Trophoblast cell (in vitro differentiated cells and primary cell): ENCODE measurements around the gene ADORA1.

Experiments
- DNase-seq, 2 donors: peaks; one replicate each; pipeline ENCODE4 v3.0.0-alpha.2; 2016
- H2AFZ ChIP-seq: 2 replicates; pipeline ENCODE4 v1.6.1; 2013; ENCODE audit warnings: low read length, moderate library complexity, mild to moderate bottlenecking; ENCODE audit not compliant: insufficient read depth, poor library complexity
- H2AK5ac ChIP-seq: 2 replicates; pipeline ENCODE4 v1.6.1; 2013; ENCODE audit warnings: mild to moderate bottlenecking, low read length
- H2BK120ac ChIP-seq: 2 replicates; pipeline ENCODE4 v1.6.1; 2013; ENCODE audit warnings: low read length, mild to moderate bottlenecking, moderate library complexity; ENCODE audit not compliant: insufficient read depth, poor library complexity
- H2BK12ac ChIP-seq: 2 replicates; pipeline ENCODE4 v1.6.1; 2013; ENCODE audit warnings: mild to moderate bottlenecking, low read length, moderate library complexity
- H2BK5ac ChIP-seq: 2 replicates; pipeline ENCODE4 v1.6.1; 2013; ENCODE audit warnings: low read length, low read depth, moderate library complexity, mild to moderate bottlenecking; ENCODE audit not compliant: poor library complexity
- H3K14ac ChIP-seq: 2 replicates; pipeline ENCODE4 v1.6.1; 2013; ENCODE audit warnings: mild to moderate bottlenecking, low read length
- H3K18ac ChIP-seq: 2 replicates; pipeline ENCODE4 v1.6.1; 2013; ENCODE audit warnings: mild to moderate bottlenecking, low read length
- H3K23ac ChIP-seq: 2 replicates; pipeline ENCODE4 v1.6.1; 2013; ENCODE audit warnings: low read length
- H3K27ac ChIP-seq: 2 replicates; pipeline ENCODE4 v1.5.1; 2013; ENCODE audit warnings: low read depth, mild to moderate bottlenecking, inconsistent platforms, low read length, moderate library complexity
- H3K27me3 ChIP-seq: 2 replicates; pipeline ENCODE4 v1.6.1; 2013; ENCODE audit warnings: inconsistent platforms, mild to moderate bottlenecking, low read length, moderate library complexity; ENCODE audit not compliant: insufficient read depth
- H3K36me3 ChIP-seq, 2 experiments: 1 replicate in 1 of 2; 2 replicates in 1 of 2; pipeline ENCODE4 v1.6.1; 2013; ENCODE audit warnings: low read length in 2 of 2, mild to moderate bottlenecking in 2 of 2, moderate library complexity in 1 of 2; ENCODE audit not compliant: insufficient read depth in 2 of 2, control insufficient read depth in 1 of 2
- H3K4ac ChIP-seq: 2 replicates; pipeline ENCODE4 v1.6.1; 2013; ENCODE audit warnings: low read depth, mild to moderate bottlenecking, low read length, moderate library complexity
- H3K4me1 ChIP-seq, 2 experiments: 1 replicate in 1 of 2; 2 replicates in 1 of 2; pipeline ENCODE4 v1.6.1; 2013; ENCODE audit warnings: low read length in 2 of 2, mild to moderate bottlenecking in 2 of 2, moderate library complexity in 1 of 2; ENCODE audit not compliant: insufficient read depth in 2 of 2, control insufficient read depth in 1 of 2
- H3K4me2 ChIP-seq: 2 replicates; pipeline ENCODE4 v1.6.1; 2013; ENCODE audit warnings: inconsistent platforms, mild to moderate bottlenecking, low read length, moderate library complexity
- H3K4me3 ChIP-seq: 2 replicates; pipeline ENCODE4 v1.5.1; 2013; ENCODE audit warnings: mild to moderate bottlenecking, low read depth, low read length, inconsistent platforms
- H3K79me1 ChIP-seq: one replicate; pipeline ENCODE4 v1.6.1; 2013; ENCODE audit warnings: low read length
- H3K79me2 ChIP-seq: 2 replicates; pipeline ENCODE4 v1.6.1; 2013; ENCODE audit warnings: low read length, mild to moderate bottlenecking; ENCODE audit not compliant: control insufficient read depth, insufficient read depth, poor library complexity
- H3K9ac ChIP-seq: 2 replicates; pipeline ENCODE4 v1.6.1; 2013; ENCODE audit warnings: mild to moderate bottlenecking, low read length
- H3K9me3 ChIP-seq: 2 replicates; pipeline ENCODE4 v1.6.1; 2013; ENCODE audit warnings: low read depth, mild to moderate bottlenecking, control low read depth, inconsistent platforms, low read length; ENCODE audit not compliant: insufficient read depth
- H4K12ac ChIP-seq: 2 replicates; pipeline ENCODE4 v1.6.1; 2013; ENCODE audit warnings: low read depth, mild to moderate bottlenecking, low read length, moderate library complexity
- H4K8ac ChIP-seq: 2 replicates; pipeline ENCODE4 v1.6.1; 2013; ENCODE audit warnings: low read depth, mild to moderate bottlenecking, low read length, moderate library complexity
- H4K91ac ChIP-seq: one replicate; pipeline ENCODE4 v1.6.1; 2013; ENCODE audit warnings: low read depth, mild to moderate bottlenecking, low read length, moderate library complexity
- WGBS: extraction: QIAGEN DNeasy Blood & Tissue Kit; methylation state at CpG from one replicate; pipeline ENCODE4 v1.1.7; 2013; ENCODE audit warnings: missing lambda C conversion rate; ENCODE audit not compliant: insufficient read length, insufficient coverage; ENCODE audit errors: extremely low coverage; 5-methylcytosine and 5-hydroxymethylcytosine counted together

ADORA1 gene

DNA sequence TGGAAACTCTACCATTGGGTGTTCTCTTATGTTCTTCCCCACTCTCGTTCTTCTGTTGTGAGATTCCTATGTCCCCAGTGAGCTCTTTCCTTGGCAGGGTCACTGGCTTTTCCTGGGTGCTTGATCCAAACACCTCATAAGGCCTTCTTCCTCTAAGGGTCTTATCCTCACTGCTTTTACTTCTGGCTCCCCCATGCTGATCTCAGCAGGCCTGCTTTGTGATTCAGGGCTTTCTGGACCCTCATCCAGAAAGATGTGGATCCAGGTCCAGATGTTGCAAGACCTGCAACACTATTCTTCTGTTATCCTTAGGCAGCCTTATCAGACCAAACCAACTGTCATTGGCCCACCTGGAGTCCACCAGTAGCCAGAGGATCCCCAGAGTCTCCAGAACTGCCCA, 30.5 kb upstream of the ADORA1 start:
- no peak overlapping the region for H2BK120ac ChIP-seq
- H3K4me1 ChIP-seq, result no peaks in the 10 kb centered on the region
- no peaks in the 10 kb centered on the region for H3K79me1 ChIP-seq
- H4K12ac ChIP-seq, result no peak overlapping the region
- H4K8ac ChIP-seq, result no peak overlapping the region
- no peaks in the 10 kb centered on the region for H3K36me3 ChIP-seq
- H4K91ac ChIP-seq, result no peak overlapping the region
- no peak overlapping the region for H2AK5ac ChIP-seq
- H2AFZ ChIP-seq, result no peak overlapping the region
- H3K79me2 ChIP-seq, result no peaks in the 10 kb centered on the region
- no peak overlapping the region for H3K27ac ChIP-seq
- DNase-seq, result no peak
- no peak overlapping the region for H3K9ac ChIP-seq
- H2BK5ac ChIP-seq, result no peak overlapping the region
- H3K14ac ChIP-seq, result no peak overlapping the region
- no CpG with 5 or more reads among the region's 1 CpG for WGBS
- no peak overlapping the region for H3K4me3 ChIP-seq
- no peak overlapping the region for H3K23ac ChIP-seq
- H3K4ac ChIP-seq, result no peak overlapping the region
- H3K18ac ChIP-seq, result no peak overlapping the region
- no peaks in the 10 kb centered on the region for H3K9me3 ChIP-seq
- no peak overlapping the region for H2BK12ac ChIP-seq
- no peaks in the 10 kb centered on the region for H3K27me3 ChIP-seq
- H3K4me2 ChIP-seq, result no peak overlapping the region

- H3K79me2 ChIP-seq, result no peaks in the 10 kb centered on the region
- H3K4me1 ChIP-seq, result no peaks in the 10 kb centered on the region
- H3K27me3 ChIP-seq, result no peaks in the 10 kb centered on the region
- H3K9me3 ChIP-seq, result no peaks in the 10 kb centered on the region
- H3K9ac ChIP-seq, result no peak overlapping the region
- no peak overlapping the region for H2BK5ac ChIP-seq
- no peak overlapping the region for H3K4ac ChIP-seq
- H3K79me1 ChIP-seq, result no peaks in the 10 kb centered on the region
- H2BK12ac ChIP-seq, result no peak overlapping the region
- no peak overlapping the region for H2AK5ac ChIP-seq
- H3K14ac ChIP-seq, result no peak overlapping the region
- H3K4me2 ChIP-seq, result no peak overlapping the region
- H4K8ac ChIP-seq, result no peak overlapping the region
- H3K36me3 ChIP-seq, result no peaks in the 10 kb centered on the region
- no peak overlapping the region for H3K18ac ChIP-seq
- no peak overlapping the region for H3K27ac ChIP-seq
- no peak overlapping the region for H2BK120ac ChIP-seq
- H4K91ac ChIP-seq, result no peak overlapping the region
- DNase-seq, result no peak
- no peak overlapping the region for H3K4me3 ChIP-seq
- no CpG with 5 or more reads among the region's 1 CpG for WGBS
- H3K23ac ChIP-seq, result no peak overlapping the region
- no peak overlapping the region for H2AFZ ChIP-seq
- H4K12ac ChIP-seq, result no peak overlapping the region
Observed at GRCh38 chr1:203098445-203098844, 29.1 kb upstream of the ADORA1 start.

- no peak overlapping the region for H3K18ac ChIP-seq
- H3K4me3 ChIP-seq, result no peak overlapping the region
- no peaks in the 10 kb centered on the region for H3K79me2 ChIP-seq
- no peak overlapping the region for H4K12ac ChIP-seq
- no peak overlapping the region for H4K8ac ChIP-seq
- H2BK5ac ChIP-seq, result no peak overlapping the region
- H3K9me3 ChIP-seq, result no peaks in the 10 kb centered on the region
- no peak overlapping the region for H2BK120ac ChIP-seq
- no peak overlapping the region for H2BK12ac ChIP-seq
- H3K36me3 ChIP-seq, result no peaks in the 10 kb centered on the region
- H3K4me2 ChIP-seq, result no peak overlapping the region
- H3K4me1 ChIP-seq, result no peaks in the 10 kb centered on the region
- DNase-seq, result peak; percentile 23 to 57
- H3K23ac ChIP-seq, result no peak overlapping the region
- no peak overlapping the region for H4K91ac ChIP-seq
- H3K27me3 ChIP-seq, result no peaks in the 10 kb centered on the region
- no peak overlapping the region for H3K14ac ChIP-seq
- H2AK5ac ChIP-seq, result no peak overlapping the region
- no peak overlapping the region for H3K27ac ChIP-seq
- H3K4ac ChIP-seq, result no peak overlapping the region
- no peak overlapping the region for H3K9ac ChIP-seq
- no peaks in the 10 kb centered on the region for H3K79me1 ChIP-seq
- no peak overlapping the region for H2AFZ ChIP-seq
- WGBS, result no CpG with 5 or more reads among the region's 8 CpGs
Observed at GRCh38 chr1:203098914-203099520, 28.5 kb upstream of the ADORA1 start.

DNA sequence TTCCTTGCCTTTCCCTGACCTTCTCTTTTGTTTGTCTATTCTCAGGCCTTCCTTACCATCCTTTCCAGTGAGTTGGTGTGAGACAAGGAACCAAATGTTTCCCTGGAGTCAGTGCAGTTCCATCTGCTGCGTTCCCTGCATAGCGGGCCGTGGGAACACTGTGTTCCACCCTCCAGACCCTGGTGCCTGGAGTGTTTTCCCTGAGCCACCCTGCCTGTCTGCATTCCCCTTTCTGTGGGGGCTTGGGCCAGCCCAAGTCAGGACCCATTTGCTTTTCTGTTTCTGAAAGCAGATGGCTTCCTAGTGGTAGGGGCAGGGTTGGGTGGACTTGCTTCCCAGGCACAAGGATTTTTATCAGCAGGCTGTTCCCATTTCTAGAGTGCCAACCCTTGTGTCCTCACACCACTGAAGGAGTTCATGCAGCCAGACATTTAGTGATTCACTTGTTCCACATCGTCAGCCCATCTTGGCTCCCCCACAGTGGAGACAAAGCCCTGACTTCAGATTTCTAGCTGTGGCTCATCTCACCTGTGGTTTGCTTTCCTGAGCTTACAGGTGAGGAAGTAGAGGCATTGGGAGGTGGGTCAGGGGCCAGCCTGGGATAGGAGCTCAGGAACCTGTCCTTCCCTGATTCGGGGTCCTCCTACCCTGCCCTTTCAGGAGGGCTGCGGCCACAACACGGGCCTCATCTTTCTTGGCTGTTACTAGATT, 27.6 kb upstream of the ADORA1 start:
- Histone ChIP-seq H2BK12ac (no peak overlapping the region), H2AK5ac (no peak overlapping the region), H3K14ac (no peak overlapping the region), H3K9ac (no peak overlapping the region), H3K18ac (no peak overlapping the region), H2BK120ac (no peak overlapping the region), H3K27ac (no peak overlapping the region), H3K9me3 (no peaks in the 10 kb centered on the region), H4K91ac (no peak overlapping the region), H3K4ac (no peak overlapping the region), H2BK5ac (no peak overlapping the region), H4K12ac (no peak overlapping the region), H3K36me3 (no peaks in the 10 kb centered on the region), H4K8ac (no peak overlapping the region), H3K79me2 (no peaks in the 10 kb centered on the region), H2AFZ (no peak overlapping the region), H3K27me3 (no peaks in the 10 kb centered on the region), H3K79me1 (no peaks in the 10 kb centered on the region), H3K23ac (no peak overlapping the region), H3K4me2 (no peak overlapping the region), H3K4me3 (no peak overlapping the region), H3K4me1 (no peaks in the 10 kb centered on the region)
- no CpG with 5 or more reads among the region's 7 CpGs for WGBS
- DNase-seq, result peak; percentile 73 to 88
